Thymus (tissue), 14 donors: ENCODE results near the gene IL12B. TPM values are rescaled to one million over a fixed set of nuclear protein-coding genes. Genes with fewer than 3 reads are reported as not detected.
"Not testable (repeated sequence)": the region's sequence is repeated elsewhere in the genome, so short reads cannot be mapped to it uniquely, and the experiment has no call there.

Source experiments
- DNase-seq, 9 donors: peaks; one replicate each; pipeline ENCODE4 v3.0.0-alpha.2; 2013; ENCODE audit warnings: low spot score in 9 of 9, low read depth in 6 of 9, missing footprints in 1 of 9
- H3K27ac ChIP-seq, 2 donors: one replicate each; pipeline ENCODE4 v1.5.1; 2013; ENCODE audit warnings: control low read depth in 1 of 2, low read depth in 1 of 2, low read length in 1 of 2, mild to moderate bottlenecking in 1 of 2, moderate library complexity in 1 of 2
- H3K27me3 ChIP-seq, 2 donors: one replicate each; pipeline ENCODE4 v1.5.1; 2013; ENCODE audit warnings: low read length in 1 of 2; ENCODE audit not compliant: control insufficient read depth in 2 of 2, insufficient read depth in 1 of 2
- H3K36me3 ChIP-seq, 2 donors: one replicate each; pipeline ENCODE4 v1.5.1; 2013; ENCODE audit warnings: low read length in 1 of 2, mild to moderate bottlenecking in 1 of 2, moderate library complexity in 1 of 2; ENCODE audit not compliant: control insufficient read depth in 2 of 2, insufficient read depth in 2 of 2
- H3K4me1 ChIP-seq, 2 donors: one replicate each; pipeline ENCODE4 v1.5.1; 2013; ENCODE audit warnings: low read length in 2 of 2; ENCODE audit not compliant: control insufficient read depth in 2 of 2, insufficient read depth in 2 of 2
- H3K4me3 ChIP-seq, 2 donors: one replicate each; pipeline ENCODE4 v1.5.1; 2013; ENCODE audit warnings: low read length in 2 of 2, control low read depth in 1 of 2, mild to moderate bottlenecking in 1 of 2
- H3K9me3 ChIP-seq, 2 donors: one replicate each; pipeline ENCODE4 v1.5.1; 2013; ENCODE audit warnings: low read length in 1 of 2, mild to moderate bottlenecking in 1 of 2; ENCODE audit not compliant: control insufficient read depth in 2 of 2, insufficient read depth in 1 of 2
- WGBS: extraction: QIAGEN DNeasy Blood & Tissue Kit; methylation state at CpG from one replicate; pipeline ENCODE4 v1.1.7; 2013; 5-methylcytosine and 5-hydroxymethylcytosine counted together
- long read RNA-seq, 10 donors: transcript quantifications; one replicate each; lab custom pipeline, GENCODE V29; 2026
- polyA plus RNA-seq: library from polyadenylated mRNA; stranded (reverse); fragments of 200-250 nt; gene quantifications from one replicate; pipeline ENCODE4 v1.2.3, GENCODE V29; 2013
- total RNA-seq: library from RNA; stranded (reverse); fragments of 120-200 nt; gene quantifications from one replicate; pipeline ENCODE4 v1.2.4, GENCODE V29; 2013
- donor health status: healthy.

The IL12B gene
- 3.6 TPM for total RNA-seq
- 0.16 TPM for polyA plus RNA-seq
- long read RNA-seq, donor 1, result 0 reads
- long read RNA-seq, donor 2, result 0 reads
- long read RNA-seq, donor 3, result 0 reads
- long read RNA-seq, donor 4, result 0 reads
- long read RNA-seq, donor 5, partial matches to known transcripts, result 0 of 1 reads
- long read RNA-seq, donor 5, other reads (novel, unspliced or antisense), result 0 of 1 reads
- long read RNA-seq, donor 6, result 0 reads
- long read RNA-seq, donor 7, result 0 reads
- long read RNA-seq, donor 8, partial matches to known transcripts, result 0 of 1 reads
- long read RNA-seq, donor 8, other reads (novel, unspliced or antisense), result 0 of 1 reads
- long read RNA-seq, donor 9, result 0 reads
- long read RNA-seq, donor 10, result 0 reads

GRCh38 chr5:159330131-159330800 is at the start of gene IL12B:
Gene IL12B (minus strand): TSS chr5:159330487. CDS start chr5:159326782, 3,705 bp downstream.
- peak within 1 kb of the TSS; percentile 37 to 40 for H3K4me3 ChIP-seq

GRCh38 chr5:159377653-159378052 is 47.4 kb upstream of the IL12B start:
- H3K36me3 ChIP-seq, result no peaks in the 10 kb centered on the region
- H3K27ac ChIP-seq, result no peak overlapping the region
- no peaks in the 10 kb centered on the region for H3K27me3 ChIP-seq
- no peaks in the 10 kb centered on the region for H3K4me1 ChIP-seq
- no peak for DNase-seq
- H3K9me3 ChIP-seq, result peaks cover 0 to 7% of the 10 kb centered on the region in 2 donors
- H3K4me3 ChIP-seq, result no peak overlapping the region

More at GRCh38 chr5:159330131-159330800, at the start of gene IL12B:
- no peak for DNase-seq
- H3K27ac ChIP-seq, result no peak within 1 kb of the TSS
- H3K27me3 ChIP-seq, result peaks cover 0 to 4% of the 10 kb centered on the region in 2 donors
- 79% methylated on average over 4 of the region's 4 CpGs for WGBS
- H3K4me1 ChIP-seq, result peaks cover 0 to 11% of the 10 kb centered on the region in 2 donors
- H3K9me3 ChIP-seq, result no peaks in the 10 kb centered on the region
- H3K36me3 ChIP-seq, result no peaks in the 10 kb centered on the region

DNA sequence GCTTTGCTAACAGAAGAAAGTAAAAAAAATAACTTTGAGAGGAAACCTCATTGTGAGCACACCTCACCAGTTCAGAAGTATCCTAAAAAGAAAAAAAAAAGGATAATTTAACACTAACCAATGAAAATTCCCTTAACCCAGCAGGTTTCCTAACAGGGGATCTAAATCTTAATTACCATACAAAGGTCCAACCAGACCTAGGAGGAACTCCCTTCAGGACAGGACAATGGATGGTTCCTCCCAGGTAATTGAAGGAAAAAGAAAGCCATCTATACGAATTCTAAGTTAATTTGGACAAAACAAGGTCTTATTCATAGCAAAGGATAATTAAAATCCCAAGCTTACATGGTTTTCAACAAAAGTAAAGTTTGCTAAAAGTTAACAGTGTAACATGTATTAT is 37.6 kb upstream of the IL12B start:
- not testable (repeated sequence) for H3K36me3 ChIP-seq, DNase-seq, H3K27ac ChIP-seq, H3K4me3 ChIP-seq, H3K27me3 ChIP-seq, H3K4me1 ChIP-seq, H3K9me3 ChIP-seq
- WGBS, result 93% methylated on average over 1 of the region's 1 CpG

GRCh38 chr5:159366776-159367175 is 36.5 kb upstream of the IL12B start:
- not testable (repeated sequence) for H3K27ac ChIP-seq, H3K27me3 ChIP-seq, H3K4me1 ChIP-seq, DNase-seq, H3K9me3 ChIP-seq, H3K4me3 ChIP-seq, H3K36me3 ChIP-seq
- 96% methylated on average over 5 of the region's 5 CpGs for WGBS

- Histone ChIP-seq H3K27ac (no peak overlapping the region), H3K4me1 (no peaks in the 10 kb centered on the region), H3K36me3 (no peaks in the 10 kb centered on the region), H3K9me3 (no peaks in the 10 kb centered on the region), H3K27me3 (no peaks in the 10 kb centered on the region), H3K4me3 (no peak overlapping the region)
- peak in 2 of 9 donors; percentile 4 to 28 for DNase-seq
Observed at GRCh38 chr5:159362220-159362619, 31.9 kb upstream of the IL12B start.

DNA sequence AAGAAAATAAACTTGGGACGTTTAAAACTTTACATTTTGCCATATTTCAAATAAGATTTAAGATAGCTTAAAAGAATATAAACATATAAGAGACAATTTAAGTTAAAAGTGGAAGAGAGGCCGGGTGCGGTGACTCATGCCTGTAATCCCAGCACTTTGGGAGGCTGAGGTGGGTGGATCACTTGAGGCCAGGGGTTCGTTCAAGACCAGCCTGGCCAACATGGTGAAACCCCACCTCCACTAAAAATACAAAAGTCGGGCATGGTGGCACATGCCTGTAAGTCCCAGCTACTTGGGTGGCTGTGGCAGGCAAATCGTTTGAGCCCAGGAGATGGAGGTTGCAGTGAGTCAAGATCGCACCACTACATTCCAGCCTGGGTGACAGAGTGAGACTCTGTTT is 29.6 kb upstream of the IL12B start:
- WGBS, result 85% methylated on average over 7 of the region's 7 CpGs
- H3K4me3 ChIP-seq, H3K27me3 ChIP-seq, H3K36me3 ChIP-seq, H3K4me1 ChIP-seq, H3K9me3 ChIP-seq, DNase-seq, H3K27ac ChIP-seq: not testable (repeated sequence)

GRCh38 chr5:159359408-159359807 is 29.1 kb upstream of the IL12B start:
- no peaks in the 10 kb centered on the region for H3K9me3 ChIP-seq
- 70% methylated on average over 2 of the region's 2 CpGs for WGBS
- H3K4me1 ChIP-seq, result no peaks in the 10 kb centered on the region
- H3K27ac ChIP-seq, result no peak overlapping the region
- H3K36me3 ChIP-seq, result no peaks in the 10 kb centered on the region
- no peaks in the 10 kb centered on the region for H3K27me3 ChIP-seq
- H3K4me3 ChIP-seq, result no peak overlapping the region
- peak in 1 of 9 donors; percentile 27 for DNase-seq

DNA sequence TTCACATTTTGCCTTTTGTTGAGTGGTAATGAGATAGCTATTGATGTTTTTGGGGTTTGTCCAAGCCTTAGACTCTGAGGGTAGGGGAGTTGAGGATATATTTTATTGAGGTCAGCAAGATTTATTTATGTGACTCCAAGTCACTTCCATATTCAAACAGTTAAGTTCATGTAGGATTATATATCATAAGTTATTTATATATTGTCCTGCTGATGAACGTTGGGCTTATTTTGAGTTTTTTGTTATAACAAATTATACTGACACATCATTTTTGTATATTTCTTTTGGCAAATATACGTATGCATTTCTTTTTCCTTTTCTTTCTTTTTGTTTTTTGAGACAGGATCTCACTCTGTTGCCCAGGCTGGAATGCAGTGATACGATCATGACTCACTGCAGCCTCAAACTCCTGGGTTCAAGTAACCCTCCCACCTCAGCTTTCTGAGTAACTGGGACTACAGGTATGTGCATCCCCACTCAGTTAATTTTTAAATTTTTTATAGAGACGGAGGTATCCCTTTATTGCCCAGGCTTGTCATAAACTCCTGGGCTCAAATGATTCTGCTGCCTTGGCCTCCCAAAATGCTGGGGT is 23.5 kb upstream of the IL12B start:
- 94% methylated on average over 4 of the region's 4 CpGs for WGBS
- Histone ChIP-seq H3K27ac (no peak overlapping the region), H3K36me3 (no peaks in the 10 kb centered on the region), H3K27me3 (no peaks in the 10 kb centered on the region), H3K4me1 (no peaks in the 10 kb centered on the region), H3K4me3 (no peak overlapping the region), H3K9me3 (no peaks in the 10 kb centered on the region)
- DNase-seq, result no peak

DNA sequence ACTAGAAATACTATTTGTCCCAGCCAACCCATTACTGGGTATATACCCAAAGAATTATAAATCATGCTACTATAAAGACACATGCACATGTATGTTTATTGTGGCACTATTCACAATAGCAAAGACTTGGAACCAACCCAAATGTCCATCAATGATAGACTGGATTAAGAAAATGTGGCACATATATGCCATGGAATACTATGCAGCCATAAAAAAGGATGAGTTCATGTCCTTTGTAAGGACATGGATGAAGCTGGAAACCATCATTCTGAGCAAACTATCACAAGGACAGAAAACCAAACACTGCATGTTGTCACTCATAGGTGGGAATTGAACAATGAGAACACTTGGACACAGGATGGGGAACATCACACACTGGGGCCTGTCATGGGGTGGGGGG is 20.4 kb upstream of the IL12B start:
- H3K36me3 ChIP-seq, H3K4me3 ChIP-seq, H3K9me3 ChIP-seq, H3K27ac ChIP-seq, DNase-seq, H3K27me3 ChIP-seq, H3K4me1 ChIP-seq: not testable (repeated sequence)
